K562 (cell line): ENCODE data around the gene PACS2. TPM values are rescaled to one million over a fixed set of nuclear protein-coding genes. Genes with fewer than 3 reads are reported as not detected.
"Not testable (repeated sequence)": the region's sequence is repeated elsewhere in the genome, so short reads cannot be mapped to it uniquely, and the experiment has no call there.

Source experiments
- ATAC-seq: fragments of 200-7000 bp; cut with Tn5 transposase; 3 replicates; pipeline ENCODE4 v1.9.1; 2020; ENCODE audit warnings: moderate library complexity
- BruUV-seq: library from RNA; stranded (reverse); fragments of 400-500 nt; replicated peaks from 2 replicates; lab custom pipeline; 2021; lab: Mats Ljungman, UMichigan
- CTCF ChIA-PET: fragments of 300-600 bp; formaldehyde crosslinking; extraction: SDS; loops from one replicate; lab custom pipeline; 2021; ENCODE audit warnings: low intra/inter-chr PET ratio; lab: Yijun Ruan, JAX
- POLR2A ChIA-PET: fragments of 300-600, 350-650 bp; sonication (Branson Sonifier 250); formaldehyde crosslinking; extraction: SDS; loops from one replicate; lab custom pipeline; 2021; ENCODE audit warnings: antibody characterized with exemption, inconsistent platforms; lab: Yijun Ruan, JAX
- DNase-seq, 4 experiments: peaks; one replicate each; pipeline versions ENCODE4 v3.0.0 to v3.0.0-alpha.2; 2011 to 2018; ENCODE audit warnings: low spot score in 3 of 4, mixed read lengths in 3 of 4; ENCODE audit errors: extremely low read depth in 1 of 4
- FAIRE-seq: peaks from 2 replicates; lab custom pipeline; 2011; peaks lifted over from hg19 to GRCh38; lab: Jason Lieb, UNC
- H2AFZ ChIP-seq: 2 replicates; pipeline ENCODE4 v1.6.0; 2011; ENCODE audit warnings: low read depth, low read length, control low read depth, inconsistent platforms
- H3K27ac ChIP-seq: fragments of 200-600 bp; 3 replicates; pipeline ENCODE4 v1.8.0; 2011; ENCODE audit warnings: low read depth, mild to moderate bottlenecking, control low read depth, inconsistent platforms, low read length, moderate library complexity, mixed read lengths; ENCODE audit errors: extremely low read depth
- H3K27me3 ChIP-seq, 2 experiments: fragments of 300-600 bp in 1 of 2; 2 replicates in 1 of 2; 3 replicates in 1 of 2; pipeline versions ENCODE4 v1.6.0 to v1.8.0; 2011; ENCODE audit warnings: inconsistent platforms in 2 of 2, low read length in 2 of 2, mild to moderate bottlenecking in 1 of 2, mixed read lengths in 1 of 2, moderate library complexity in 1 of 2; ENCODE audit not compliant: control insufficient read depth in 2 of 2, insufficient read depth in 2 of 2
- H3K36me3 ChIP-seq: fragments of 300-600 bp; 3 replicates; pipeline ENCODE4 v1.8.0; 2011; ENCODE audit warnings: mild to moderate bottlenecking, low read length, inconsistent platforms; ENCODE audit not compliant: control insufficient read depth, insufficient read depth
- H3K4me1 ChIP-seq, 2 experiments: fragments of 200-600 bp in 1 of 2; replicated peaks in 1 of 2; 2 replicates in 1 of 2; 3 replicates in 1 of 2; pipeline versions ENCODE4 v1.5.1 to v1.8.0; 2011; ENCODE audit warnings: inconsistent platforms in 2 of 2, low read length in 2 of 2, mild to moderate bottlenecking in 1 of 2, mixed read lengths in 1 of 2, moderate library complexity in 1 of 2; ENCODE audit not compliant: control insufficient read depth in 2 of 2, insufficient read depth in 2 of 2
- H3K4me2 ChIP-seq: 2 replicates; pipeline ENCODE4 v1.6.1; 2011; ENCODE audit warnings: low read length, control low read depth, inconsistent platforms, mixed read lengths; ENCODE audit not compliant: insufficient read depth
- H3K4me3 ChIP-seq: fragments of 200-600 bp; sonication (generic), shearing (Covaris generic); 2 replicates; pipeline ENCODE4 v1.5.1; 2016; ENCODE audit warnings: control low read depth, inconsistent platforms
- H3K79me2 ChIP-seq: fragments of 200-600 bp; 3 replicates; pipeline ENCODE4 v1.8.0; 2011; ENCODE audit warnings: low read length, inconsistent platforms; ENCODE audit not compliant: control insufficient read depth, insufficient read depth
- H3K9ac ChIP-seq, 2 experiments: 2 replicates each; pipeline versions ENCODE4 v1.6.0 to v1.6.1; 2011; ENCODE audit warnings: low read depth in 2 of 2, low read length in 2 of 2, control low read depth in 1 of 2, inconsistent platforms in 1 of 2, mild to moderate bottlenecking in 1 of 2, mixed read lengths in 1 of 2; ENCODE audit not compliant: insufficient read depth in 1 of 2
- H3K9me1 ChIP-seq: one replicate; pipeline ENCODE4 v1.6.0; 2011; ENCODE audit warnings: inconsistent platforms, mild to moderate bottlenecking, low read length, moderate library complexity; ENCODE audit not compliant: control insufficient read depth, insufficient read depth
- H3K9me3 ChIP-seq: replicated peaks from 2 replicates; pipeline ENCODE4 v1.5.1; 2011; ENCODE audit warnings: low read depth, low read length, inconsistent platforms; ENCODE audit not compliant: control insufficient read depth, insufficient read depth
- H4K20me1 ChIP-seq: replicated peaks from 2 replicates; pipeline ENCODE4 v1.6.1; 2011; ENCODE audit warnings: low read length, inconsistent platforms, mixed read lengths; ENCODE audit not compliant: control insufficient read depth, insufficient read depth
- ATF6 ChIP-seq: sonication (generic); formaldehyde crosslinking; IDR thresholded peaks from 2 replicates; pipeline ENCODE4 v1.4.0; 2020; ENCODE audit warnings: mild to moderate bottlenecking, missing genetic modification reagents
- DNMT1 ChIP-seq: fragments of 450-650 bp; IDR thresholded peaks from 2 replicates; pipeline ENCODE4 v1.6.1; 2016; ENCODE audit warnings: antibody characterized with exemption, mild to moderate bottlenecking
- THRAP3 ChIP-seq: fragments of 450-650 bp; IDR thresholded peaks from 2 replicates; pipeline ENCODE4 v1.6.1; 2016; ENCODE audit warnings: mild to moderate bottlenecking, inconsistent platforms, borderline replicate concordance
- ZNF431 ChIP-seq: sonication (generic); formaldehyde crosslinking; IDR thresholded peaks from 2 replicates; pipeline ENCODE4 v1.8.0; 2022; ENCODE audit warnings: mild to moderate bottlenecking, missing genetic modification reagents
- ZNF584 ChIP-seq: fragments of 200-800 bp; sonication (Bioruptor generic); IDR thresholded peaks from 2 replicates; pipeline ENCODE4 v1.6.1; 2016; ENCODE audit warnings: low read depth, mild to moderate bottlenecking, missing genetic modification characterization, missing compliant biosample characterization
- ZNF785 ChIP-seq: fragments of 250-450 bp; sonication (Bioruptor Pico); IDR thresholded peaks from 2 replicates; pipeline ENCODE4 v1.4.0; 2020; ENCODE audit warnings: mild to moderate bottlenecking
- whole genome bisulfite sequencing: fragments of 100-300 bp; shearing (Covaris generic); methylation state at CpG from one replicate; pipeline ENCODE4 v1.1.6; 2016; ENCODE audit warnings: low coverage, mixed read lengths; ENCODE audit not compliant: insufficient coverage; ENCODE audit errors: missing lambda C conversion rate; 5-methylcytosine and 5-hydroxymethylcytosine counted together
- in situ Hi-C: fragments of 300-500 bp; cut with MboI; formaldehyde crosslinking; loops from 4 replicates; pipeline ENCODE4 v1.15.0; 2018; ENCODE audit warnings: inconsistent platforms, mixed read lengths
- intact Hi-C: fragments of 100-400 bp; cut with micrococcal nuclease; formaldehyde crosslinking; loops from 2 replicates; pipeline ENCODE4 v1.14.2; 2022
- polyA plus RNA-seq, 8 experiments: library from polyadenylated mRNA; depleted of rRNA in 4 of 8; stranded (reverse) in 5 of 8; unstranded in 3 of 8; fragments of >200 nt; fragmentation: Nextera tagmentation in 2 of 8; fragmentation: Illumina TruSeq in 1 of 8; extraction: Ambion mirVana in 2 of 8; extraction: Trizol in 1 of 8; gene quantifications; 2 replicates each; pipeline versions ENCODE4 v1.2.1 to v1.2.3, GENCODE V29; 2011 to 2014; ENCODE audit warnings: inconsistent platforms in 1 of 8, missing spikeins in 1 of 8
- total RNA-seq, 7 experiments: library from RNA; depleted of rRNA in 6 of 7; stranded (reverse); fragments of >200 nt in 6 of 7; fragmentation: Illumina TruSeq in 2 of 7; extraction: Trizol in 2 of 7; gene quantifications; 2 replicates each; pipeline versions ENCODE4 v1.2.1 to v1.2.3, GENCODE V29; 2011 to 2021; ENCODE audit warnings: low replicate concordance in 1 of 7
- TF ChIP-seq, protein P1 (sequence below): fragments of 250-450 bp; sonication (Bioruptor Pico); IDR thresholded peaks from 2 replicates; pipeline ENCODE4 v1.5.0; 2021
- TF ChIP-seq, protein P2 (sequence below): fragments of 250-450 bp; sonication (Bioruptor Pico); IDR thresholded peaks from 2 replicates; pipeline ENCODE4 v1.4.0; 2020; ENCODE audit warnings: mild to moderate bottlenecking, moderate library complexity

The PACS2 gene
- total and polyA plus RNA-seq, 9 of the 15 experiments (the other 6 are each of a cell fraction or from before 2014, with no cell fraction given) = 0.11 to 20.8 (median 9.9) TPM

GRCh38 chr14:105294142-105294597 is 20.4 kb upstream of the PACS2 start:
- in situ Hi-C loops (no loop called here), intact Hi-C loops (no loop called here)
- H2AFZ ChIP-seq = no peak overlapping the region
- ATAC-seq (no peak), FAIRE-seq (no peak), DNase-seq (no peak)
- no peaks in the 10 kb centered on the region for H3K9me3 ChIP-seq
- WGBS = 80% methylated on average over 4 of the region's 15 CpGs
- H3K4me3 ChIP-seq = no peak overlapping the region
- H3K4me2 ChIP-seq = no peak overlapping the region
- no peak overlapping the region for H3K27ac ChIP-seq
- no TSS peak for BruUV-seq
- H3K27me3 ChIP-seq = no peaks in the 10 kb centered on the region
- peaks cover 0 to 29% of the 10 kb centered on the region in 2 experiments; a peak in 3 of 5 replicates for H3K4me1 ChIP-seq
- TF ChIP-seq ZNF785 (CRISPR knock-in tag) (no peak), ATF6 (CRISPR knock-in tag) (no peak), THRAP3 (no peak), DNMT1 (no peak), ZNF431 (CRISPR knock-in tag) (no peak), ZNF584 (no peak)
- TF ChIP-seq, protein P1, sequence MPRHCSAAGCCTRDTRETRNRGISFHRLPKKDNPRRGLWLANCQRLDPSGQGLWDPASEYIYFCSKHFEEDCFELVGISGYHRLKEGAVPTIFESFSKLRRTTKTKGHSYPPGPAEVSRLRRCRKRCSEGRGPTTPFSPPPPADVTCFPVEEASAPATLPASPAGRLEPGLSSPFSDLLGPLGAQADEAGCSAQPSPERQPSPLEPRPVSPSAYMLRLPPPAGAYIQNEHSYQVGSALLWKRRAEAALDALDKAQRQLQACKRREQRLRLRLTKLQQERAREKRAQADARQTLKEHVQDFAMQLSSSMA = no peak
- TF ChIP-seq, protein P2, sequence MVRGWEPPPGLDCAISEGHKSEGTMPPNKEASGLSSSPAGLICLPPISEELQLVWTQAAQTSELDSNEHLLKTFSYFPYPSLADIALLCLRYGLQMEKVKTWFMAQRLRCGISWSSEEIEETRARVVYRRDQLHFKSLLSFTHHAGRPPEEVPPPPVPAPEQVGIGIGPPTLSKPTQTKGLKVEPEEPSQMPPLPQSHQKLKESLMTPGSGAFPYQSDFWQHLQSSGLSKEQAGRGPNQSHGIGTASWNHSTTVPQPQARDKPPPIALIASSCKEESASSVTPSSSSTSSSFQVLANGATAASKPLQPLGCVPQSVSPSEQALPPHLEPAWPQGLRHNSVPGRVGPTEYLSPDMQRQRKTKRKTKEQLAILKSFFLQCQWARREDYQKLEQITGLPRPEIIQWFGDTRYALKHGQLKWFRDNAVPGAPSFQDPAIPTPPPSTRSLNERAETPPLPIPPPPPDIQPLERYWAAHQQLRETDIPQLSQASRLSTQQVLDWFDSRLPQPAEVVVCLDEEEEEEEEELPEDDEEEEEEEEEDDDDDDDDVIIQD (CRISPR knock-in tag) = no peak
- ChIA-PET POLR2A (no interaction called here), CTCF (no interaction called here)
- H3K79me2 ChIP-seq = peaks cover 63% of the 10 kb centered on the region
- no peaks in the 10 kb centered on the region for H3K9me1 ChIP-seq
- H4K20me1 ChIP-seq = peaks cover 10% of the 10 kb centered on the region; the same call in 1 of the 2 replicates
- H3K9ac ChIP-seq = peak overlapping the region in 1 of 2 experiments; percentile 28; a peak in 2 of 4 replicates
- H3K36me3 ChIP-seq = no peaks in the 10 kb centered on the region

DNA sequence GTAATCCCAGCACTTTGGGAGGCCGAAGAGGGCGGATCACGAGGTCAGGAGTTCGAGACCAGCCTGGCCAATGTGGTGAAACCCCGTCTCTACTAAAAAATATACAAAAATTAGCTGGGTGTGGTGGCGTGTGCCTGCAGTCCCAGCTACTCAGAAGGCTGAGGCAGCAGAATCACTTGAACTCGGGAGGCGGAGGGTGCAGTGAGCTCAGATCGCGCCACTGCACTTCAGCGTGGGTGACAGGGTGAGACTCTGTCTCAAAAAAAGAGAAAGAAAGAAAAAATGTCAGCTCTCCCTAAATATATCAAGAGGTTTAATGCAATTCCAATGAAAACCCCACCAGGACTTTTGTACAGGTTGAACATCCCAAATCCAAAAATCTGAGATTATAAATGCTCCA is 17.2 kb upstream of the PACS2 start:
- H3K4me2 ChIP-seq, in situ Hi-C loops, H3K4me3 ChIP-seq, H2AFZ ChIP-seq, H3K9me1 ChIP-seq, H3K27ac ChIP-seq, H3K27me3 ChIP-seq, H3K9me3 ChIP-seq, H3K36me3 ChIP-seq, ATAC-seq, H4K20me1 ChIP-seq, FAIRE-seq, intact Hi-C loops, H3K9ac ChIP-seq, DNase-seq, CTCF ChIA-PET, BruUV-seq: not testable (repeated sequence)
- POLR2A ChIA-PET = interaction anchor here (0.7 to 1.0 kb wide), 2 partner anchors 8 to 22 kb away, joined by 3 to 4 read pairs; no protein-coding TSS in a partner anchor
- Histone ChIP-seq H3K79me2 (peaks cover 67% of the 10 kb centered on the region), H3K4me1 (peaks cover 0 to 35% of the 10 kb centered on the region in 2 experiments; a peak in 3 of 5 replicates)
- WGBS = 98% methylated on average over 8 of the region's 11 CpGs
